Kidney (tissue), 14 donors: ENCODE data around the gene ARHGAP28. TPM values are rescaled to one million over a fixed set of nuclear protein-coding genes. Genes with fewer than 3 reads are reported as not detected.

Source experiments
- DNase-seq, 5 donors: peaks; one replicate each; pipeline ENCODE4 v3.0.0-alpha.2; 2013 to 2020
- FAIRE-seq: peaks from 2 replicates; lab custom pipeline; 2012; peaks lifted over from hg19 to GRCh38; lab: Jason Lieb, UNC
- H3K27ac ChIP-seq, 2 donors: one replicate each; pipeline ENCODE4 v1.7.0; 2013; ENCODE audit warnings: low read depth in 2 of 2, low read length in 2 of 2, inconsistent platforms in 1 of 2
- H3K27me3 ChIP-seq: one replicate; pipeline ENCODE4 v1.7.1; 2013; ENCODE audit warnings: low read length, inconsistent platforms; ENCODE audit not compliant: control insufficient read depth, insufficient read depth
- H3K36me3 ChIP-seq, 3 donors: one replicate each; pipeline versions ENCODE4 v1.7.0 to v1.7.1; 2013; ENCODE audit warnings: low read length in 3 of 3, control low read depth in 1 of 3, inconsistent platforms in 1 of 3; ENCODE audit not compliant: insufficient read depth in 3 of 3, control insufficient read depth in 2 of 3
- H3K4me1 ChIP-seq, 3 donors: one replicate each; pipeline versions ENCODE4 v1.7.0 to v1.7.1; 2013; ENCODE audit warnings: low read length in 3 of 3, inconsistent platforms in 1 of 3, low read depth in 1 of 3; ENCODE audit not compliant: control insufficient read depth in 2 of 3, insufficient read depth in 2 of 3
- H3K4me3 ChIP-seq, 3 donors: one replicate each; pipeline versions ENCODE4 v1.7.0 to v1.8.1; 2013; ENCODE audit warnings: low read length in 3 of 3, control low read depth in 1 of 3, inconsistent platforms in 1 of 3
- H3K9ac ChIP-seq, 3 donors: one replicate each; pipeline versions ENCODE4 v1.7.0 to v1.7.1; 2013; ENCODE audit warnings: low read length in 3 of 3, control low read depth in 1 of 3, inconsistent platforms in 1 of 3
- H3K9me3 ChIP-seq, 3 donors: one replicate each; pipeline versions ENCODE4 v1.7.0 to v1.7.1; 2013; ENCODE audit warnings: low read length in 3 of 3, control low read depth in 1 of 3, inconsistent platforms in 1 of 3; ENCODE audit not compliant: control insufficient read depth in 2 of 3, insufficient read depth in 1 of 3
- intact Hi-C: fragments of 100-400 bp; cut with DNase I; formaldehyde crosslinking; loops from one replicate; pipeline ENCODE4 v1.11.1; 2022
- polyA plus RNA-seq: library from polyadenylated mRNA; stranded (reverse); fragments of 350-450 nt; fragmentation: Illumina TruSeq; extraction: RNeasy Lipid Tissue Mini Kit (QIAGEN cat#74804); gene quantifications from one replicate; pipeline ENCODE4 v1.2.3, GENCODE V29; 2014; ENCODE audit warnings: low read depth, low replicate concordance; ENCODE audit not compliant: insufficient read depth
- total RNA-seq: library from RNA; stranded (reverse); fragmentation: NEBNext Ultra II Directional; extraction: Animal tissue kit (Norgen Biotek cat#: 25700); gene quantifications from one replicate; pipeline ENCODE4 v1.2.1, GENCODE V29; 2021
- TF ChIP-seq, protein P1 (sequence below): IDR thresholded peaks from 3 replicates; pipeline ENCODE4 v1.5.1; 2012; ENCODE audit warnings: mild to moderate bottlenecking, moderate library complexity, borderline replicate concordance; ENCODE audit not compliant: insufficient read depth; ENCODE audit errors: extremely low read depth
- donor health status: control.
- donor health status: control.
- donor health status: control.
- donor health status: control.
- donor health status: control.
- donor health status: DM: yes; HTN: yes; CAD: no.
- donor health status: Normal renal cell carcinoma (clear cell type).

Gene ARHGAP28
- total and polyA plus RNA-seq, 2 donors from 2014 or later = 4.6 TPM

- FAIRE-seq (no peak), DNase-seq (no peak)
- no peak overlapping the region for H3K4me3 ChIP-seq
- H3K27ac ChIP-seq = no peak overlapping the region
- no peak overlapping the region for H3K9ac ChIP-seq
- H3K9me3 ChIP-seq = no peaks in the 10 kb centered on the region
- no peaks in the 10 kb centered on the region for H3K27me3 ChIP-seq
- no peaks in the 10 kb centered on the region for H3K36me3 ChIP-seq
- peaks cover 3 to 10% (median 4%) of the 10 kb centered on the region in 3 donors for H3K4me1 ChIP-seq
- intact Hi-C loops = no loop called here
- TF ChIP-seq, protein P1, sequence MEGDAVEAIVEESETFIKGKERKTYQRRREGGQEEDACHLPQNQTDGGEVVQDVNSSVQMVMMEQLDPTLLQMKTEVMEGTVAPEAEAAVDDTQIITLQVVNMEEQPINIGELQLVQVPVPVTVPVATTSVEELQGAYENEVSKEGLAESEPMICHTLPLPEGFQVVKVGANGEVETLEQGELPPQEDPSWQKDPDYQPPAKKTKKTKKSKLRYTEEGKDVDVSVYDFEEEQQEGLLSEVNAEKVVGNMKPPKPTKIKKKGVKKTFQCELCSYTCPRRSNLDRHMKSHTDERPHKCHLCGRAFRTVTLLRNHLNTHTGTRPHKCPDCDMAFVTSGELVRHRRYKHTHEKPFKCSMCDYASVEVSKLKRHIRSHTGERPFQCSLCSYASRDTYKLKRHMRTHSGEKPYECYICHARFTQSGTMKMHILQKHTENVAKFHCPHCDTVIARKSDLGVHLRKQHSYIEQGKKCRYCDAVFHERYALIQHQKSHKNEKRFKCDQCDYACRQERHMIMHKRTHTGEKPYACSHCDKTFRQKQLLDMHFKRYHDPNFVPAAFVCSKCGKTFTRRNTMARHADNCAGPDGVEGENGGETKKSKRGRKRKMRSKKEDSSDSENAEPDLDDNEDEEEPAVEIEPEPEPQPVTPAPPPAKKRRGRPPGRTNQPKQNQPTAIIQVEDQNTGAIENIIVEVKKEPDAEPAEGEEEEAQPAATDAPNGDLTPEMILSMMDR = no peak
Observed at GRCh38 chr18:6737833-6738232, 8.3 kb downstream of the ARHGAP28 start.

GRCh38 chr18:6738622-6739021 is 9.1 kb downstream of the ARHGAP28 start:
- H3K27me3 ChIP-seq = no peaks in the 10 kb centered on the region
- H3K4me1 ChIP-seq = peaks cover 3 to 10% (median 4%) of the 10 kb centered on the region in 3 donors
- no peaks in the 10 kb centered on the region for H3K9me3 ChIP-seq
- DNase-seq = no peak
- H3K27ac ChIP-seq = no peak overlapping the region
- H3K4me3 ChIP-seq = no peak overlapping the region
- TF ChIP-seq, protein P1 = no peak
- FAIRE-seq = no peak
- no peaks in the 10 kb centered on the region for H3K36me3 ChIP-seq
- no peak overlapping the region for H3K9ac ChIP-seq
- intact Hi-C loops = no loop called here

DNA sequence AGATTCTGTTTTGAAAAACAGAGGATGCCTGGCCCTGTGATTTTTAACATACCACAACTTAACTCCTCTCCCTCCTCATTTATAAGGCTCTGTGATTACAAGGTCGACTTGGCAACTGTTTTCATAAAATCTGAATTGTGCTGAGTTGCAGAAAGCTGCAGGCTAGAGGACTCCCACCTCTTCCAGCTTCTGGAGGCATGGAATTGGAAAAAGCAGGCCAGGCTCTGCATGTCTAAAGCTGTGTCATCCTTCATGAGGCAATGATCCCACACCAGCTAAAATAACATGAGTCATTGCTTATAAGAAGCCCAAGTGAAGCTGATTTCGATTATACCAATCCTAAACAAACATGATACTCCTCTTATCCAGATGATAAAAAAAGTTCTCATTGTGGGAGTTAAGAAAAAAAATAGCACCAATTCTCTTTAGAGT is 11.7 kb downstream of the ARHGAP28 start:
- TF ChIP-seq, protein P1 = no peak
- H3K27me3 ChIP-seq = no peaks in the 10 kb centered on the region
- no peaks in the 10 kb centered on the region for H3K9me3 ChIP-seq
- FAIRE-seq (no peak), DNase-seq (peak in 3 of 5 donors; percentile 65 to 89 (median 77))
- no peak overlapping the region for H3K4me3 ChIP-seq
- H3K27ac ChIP-seq = no peak overlapping the region
- peaks cover 3 to 10% (median 4%) of the 10 kb centered on the region in 3 donors for H3K4me1 ChIP-seq
- no peaks in the 10 kb centered on the region for H3K36me3 ChIP-seq
- peak overlapping the region in 1 of 3 donors; percentile 2 for H3K9ac ChIP-seq
- intact Hi-C loops = no loop called here

GRCh38 chr18:6741786-6742185 is 12.3 kb downstream of the ARHGAP28 start:
- Histone ChIP-seq H3K4me1 (peaks cover 3 to 10% (median 4%) of the 10 kb centered on the region in 3 donors), H3K4me3 (no peak overlapping the region), H3K27ac (no peak overlapping the region), H3K9ac (no peak overlapping the region), H3K36me3 (no peaks in the 10 kb centered on the region), H3K27me3 (no peaks in the 10 kb centered on the region), H3K9me3 (no peaks in the 10 kb centered on the region)
- intact Hi-C loops = no loop called here
- FAIRE-seq (no peak), DNase-seq (no peak)
- TF ChIP-seq, protein P1 = no peak
